GM19328 (cell line): Measurements from ENCODE around the gene HLA-G.

ENCODE experiments used
- ATAC-seq: cut with Tn5 transposase; IDR thresholded peaks from one replicate; pipeline ENCODE4 v1.9.1; 2021; ENCODE audit warnings: mild to moderate bottlenecking, moderate library complexity; ENCODE audit not compliant: unreplicated experiment

Gene HLA-G

GRCh38 chr6:29815118-29815750, 12.4 kb upstream of the HLA-G start:
- ATAC-seq: no peak

GRCh38 chr6:29816030-29816429, 11.6 kb upstream of the HLA-G start:
- ATAC-seq: no peak

- ATAC-seq: no peak
Measured at GRCh38 chr6:29818892-29819291, 8.7 kb upstream of the HLA-G start.

- no peak for ATAC-seq
Measured at GRCh38 chr6:29824144-29824543, 3.5 kb upstream of the HLA-G start.

- ATAC-seq: no peak
Measured at GRCh38 chr6:29825848-29826247, 1.8 kb upstream of the HLA-G start.

GRCh38 chr6:29826271-29826670, 1.4 kb upstream of the HLA-G start:
- no peak for ATAC-seq

- ATAC-seq: no peak
Measured at GRCh38 chr6:29828471-29828797, 809 bp downstream of the HLA-G start.

- ATAC-seq: no peak
Measured at GRCh38 chr6:29829766-29830165, 2.1 kb downstream of the HLA-G start.

- no peak for ATAC-seq
Measured at GRCh38 chr6:29830409-29830808, 2.8 kb downstream of the HLA-G start.

GRCh38 chr6:29831776-29832175, 4.2 kb downstream of the HLA-G start:
- no peak for ATAC-seq

- no peak for ATAC-seq
Measured at GRCh38 chr6:29834564-29835436, 7.2 kb downstream of the HLA-G start.

GRCh38 chr6:29839917-29840316, 12.3 kb downstream of the HLA-G start:
- ATAC-seq: no peak

- no peak for ATAC-seq
Measured at GRCh38 chr6:29841030-29841429, 13.4 kb downstream of the HLA-G start.

- no peak for ATAC-seq
Measured at GRCh38 chr6:29845405-29846006, 17.9 kb downstream of the HLA-G start.

GRCh38 chr6:29847871-29848630, 20.4 kb downstream of the HLA-G start:
- ATAC-seq: no peak

- ATAC-seq: no peak
Measured at GRCh38 chr6:29850011-29850553, 22.5 kb downstream of the HLA-G start.

GRCh38 chr6:29851190-29851589, 23.6 kb downstream of the HLA-G start:
- no peak for ATAC-seq

- ATAC-seq: no peak
Measured at GRCh38 chr6:29853245-29853644, 25.6 kb downstream of the HLA-G start.

GRCh38 chr6:29858006-29858405, 30.4 kb downstream of the HLA-G start:
- no peak for ATAC-seq

GRCh38 chr6:29861521-29862255, 34.1 kb downstream of the HLA-G start:
- no peak for ATAC-seq
